Activated T-helper 2 cell treated with anti-CD3 and anti-CD28 coated beads, Interferon-gamma antibody, Interleukin-2, Interleukin-4, amounts not matched to agents 10 μg/mL and 5 μg/mL and 100 μg/mL, durations not matched to agents 14 hours and 24 hours and 36 hours (primary cell): ENCODE data around the gene BCL2L11. TPM values are rescaled to one million over a fixed set of nuclear protein-coding genes. Genes with fewer than 3 reads are reported as not detected.
"Not testable (repeated sequence)": the region's sequence is repeated elsewhere in the genome, so short reads cannot be mapped to it uniquely, and the experiment has no call there.

ENCODE experiments used
- DNase-seq: peaks from one replicate; pipeline ENCODE4 v3.0.0; 2021; ENCODE audit warnings: low spot score
- H3K27ac Mint-ChIP-seq: one replicate; pipeline ENCODE4 v1.8.0; 2021; ENCODE audit warnings: mixed read lengths
- H3K27me3 Mint-ChIP-seq: one replicate; pipeline ENCODE4 v1.8.0; 2021; ENCODE audit warnings: low read depth, mixed read lengths
- H3K36me3 Mint-ChIP-seq: one replicate; pipeline ENCODE4 v1.8.0; 2021; ENCODE audit warnings: low read depth, mixed read lengths
- H3K4me1 Mint-ChIP-seq: one replicate; pipeline ENCODE4 v1.8.0; 2021; ENCODE audit warnings: low read depth, mixed read lengths
- H3K4me3 Mint-ChIP-seq: one replicate; pipeline ENCODE4 v1.8.0; 2021; ENCODE audit warnings: low read depth, mild to moderate bottlenecking, moderate library complexity, mixed read lengths
- H3K9me3 Mint-ChIP-seq: one replicate; pipeline ENCODE4 v1.8.0; 2021; ENCODE audit warnings: mixed read lengths
- intact Hi-C: fragments of 100-400 bp; cut with micrococcal nuclease; formaldehyde crosslinking; loops from one replicate; pipeline ENCODE4 v1.15.1; 2023
- total RNA-seq: library from RNA; stranded (reverse); gene quantifications from 2 replicates; pipeline ENCODE4 v1.2.3, GENCODE V29; 2022

Gene BCL2L11
- 214 and 225 TPM in 2 replicates for total RNA-seq

GRCh38 chr2:111120253-111121027 lies at the start of gene BCL2L11:
TSS of gene BCL2L11 (plus strand) at chr2:111120914. CDS start at chr2:111123746, 2,832 bp downstream.
- Mint-ChIP-seq H3K4me1 (peaks cover 40% of the 10 kb centered on the region), H3K36me3 (peaks cover 51% of the 10 kb centered on the region), H3K4me3 (peak within 1 kb of the TSS; percentile 89), H3K27me3 (peaks cover 21% of the 10 kb centered on the region), H3K9me3 (no peaks in the 10 kb centered on the region), H3K27ac (peak within 1 kb of the TSS; percentile 91)
- DNase-seq, result peak; percentile 86
- intact Hi-C loops, result no loop called here

- H3K4me3 Mint-ChIP-seq, result no peak overlapping the region
- no peaks in the 10 kb centered on the region for H3K4me1 Mint-ChIP-seq
- peaks cover 40% of the 10 kb centered on the region for H3K27me3 Mint-ChIP-seq
- H3K27ac Mint-ChIP-seq, result no peak overlapping the region
- intact Hi-C loops, result no loop called here
- no peaks in the 10 kb centered on the region for H3K36me3 Mint-ChIP-seq
- peaks cover 24% of the 10 kb centered on the region for H3K9me3 Mint-ChIP-seq
- no peak for DNase-seq
Measured at GRCh38 chr2:111071600-111072171, 49.0 kb upstream of the BCL2L11 start.

- Mint-ChIP-seq H3K4me1 (peaks cover under 1% of the 10 kb centered on the region), H3K27me3 (peaks cover 44% of the 10 kb centered on the region), H3K36me3 (no peaks in the 10 kb centered on the region), H3K4me3 (no peak overlapping the region), H3K9me3 (peaks cover 27% of the 10 kb centered on the region), H3K27ac (no peak overlapping the region)
- DNase-seq, result no peak
- intact Hi-C loops, result no loop called here
Measured at GRCh38 chr2:111072220-111072871, 48.4 kb upstream of the BCL2L11 start.

GRCh38 chr2:111082659-111083058 lies 38.1 kb upstream of the BCL2L11 start:
- H3K4me1 Mint-ChIP-seq, intact Hi-C loops, H3K4me3 Mint-ChIP-seq, DNase-seq, H3K36me3 Mint-ChIP-seq, H3K27ac Mint-ChIP-seq: not testable (repeated sequence)
- peaks cover 76% of the 10 kb centered on the region for H3K27me3 Mint-ChIP-seq
- H3K9me3 Mint-ChIP-seq, result peaks cover 18% of the 10 kb centered on the region

GRCh38 chr2:111091811-111092211 lies 28.9 kb upstream of the BCL2L11 start:
- no peaks in the 10 kb centered on the region for H3K9me3 Mint-ChIP-seq
- no peaks in the 10 kb centered on the region for H3K36me3 Mint-ChIP-seq
- H3K27me3 Mint-ChIP-seq, result peaks cover 60% of the 10 kb centered on the region
- H3K4me1 Mint-ChIP-seq, result peaks cover 18% of the 10 kb centered on the region
- intact Hi-C loops, result loop anchor here (1.0 to 5.0 kb wide), 8 partner anchors 8 to 287 kb away; no protein-coding TSS in a partner anchor
- DNase-seq, result no peak
- H3K27ac Mint-ChIP-seq, result peak overlapping the region; percentile 19
- no peak overlapping the region for H3K4me3 Mint-ChIP-seq

- no peaks in the 10 kb centered on the region for H3K9me3 Mint-ChIP-seq
- H3K36me3 Mint-ChIP-seq, result no peaks in the 10 kb centered on the region
- no peak overlapping the region for H3K27ac Mint-ChIP-seq
- H3K4me3 Mint-ChIP-seq, result no peak overlapping the region
- intact Hi-C loops, result loop anchor here (5.0 kb wide), 1 partner anchor 212 kb away; no protein-coding TSS in a partner anchor
- H3K27me3 Mint-ChIP-seq, result peaks cover 61% of the 10 kb centered on the region
- no peak for DNase-seq
- peaks cover 18% of the 10 kb centered on the region for H3K4me1 Mint-ChIP-seq
Measured at GRCh38 chr2:111094691-111095090, 26.0 kb upstream of the BCL2L11 start.

- Mint-ChIP-seq H3K27ac (no peak overlapping the region), H3K4me3 (no peak overlapping the region), H3K27me3 (peaks cover 55% of the 10 kb centered on the region), H3K36me3 (peaks cover 1% of the 10 kb centered on the region), H3K9me3 (peaks cover under 1% of the 10 kb centered on the region), H3K4me1 (peaks cover 23% of the 10 kb centered on the region)
- DNase-seq, result no peak
- intact Hi-C loops, result no loop called here
Measured at GRCh38 chr2:111095434-111095833, 25.3 kb upstream of the BCL2L11 start.

- H3K27me3 Mint-ChIP-seq, result peaks cover 55% of the 10 kb centered on the region
- no peak overlapping the region for H3K27ac Mint-ChIP-seq
- peaks cover 4% of the 10 kb centered on the region for H3K36me3 Mint-ChIP-seq
- intact Hi-C loops, result no loop called here
- peaks cover 7% of the 10 kb centered on the region for H3K9me3 Mint-ChIP-seq
- peaks cover 16% of the 10 kb centered on the region for H3K4me1 Mint-ChIP-seq
- no peak overlapping the region for H3K4me3 Mint-ChIP-seq
- DNase-seq, result no peak
Measured at GRCh38 chr2:111099402-111099801, 21.3 kb upstream of the BCL2L11 start.

- H3K27ac Mint-ChIP-seq, result peak overlapping the region; percentile 74
- intact Hi-C loops, result loop anchor here (1.0 to 2.0 kb wide), 3 partner anchors 8 to 17 kb away; no protein-coding TSS in a partner anchor
- peaks cover 4% of the 10 kb centered on the region for H3K36me3 Mint-ChIP-seq
- peaks cover 55% of the 10 kb centered on the region for H3K27me3 Mint-ChIP-seq
- H3K9me3 Mint-ChIP-seq, result peaks cover 7% of the 10 kb centered on the region
- H3K4me1 Mint-ChIP-seq, result peaks cover 14% of the 10 kb centered on the region
- no peak overlapping the region for H3K4me3 Mint-ChIP-seq
- no peak for DNase-seq
Measured at GRCh38 chr2:111100087-111100764, 20.5 kb upstream of the BCL2L11 start.

GRCh38 chr2:111100765-111101162 lies 19.9 kb upstream of the BCL2L11 start:
- Mint-ChIP-seq H3K27ac (peak overlapping the region; percentile 74), H3K4me1 (peaks cover 14% of the 10 kb centered on the region), H3K27me3 (peaks cover 56% of the 10 kb centered on the region), H3K4me3 (no peak overlapping the region), H3K9me3 (peaks cover 7% of the 10 kb centered on the region), H3K36me3 (peaks cover 4% of the 10 kb centered on the region)
- DNase-seq, result no peak
- intact Hi-C loops, result loop anchor here (1.0 to 2.0 kb wide), 3 partner anchors 8 to 16 kb away; no protein-coding TSS in a partner anchor

- Mint-ChIP-seq H3K27me3 (peaks cover 62% of the 10 kb centered on the region), H3K9me3 (peaks cover 7% of the 10 kb centered on the region), H3K4me3 (no peak overlapping the region), H3K36me3 (peaks cover 4% of the 10 kb centered on the region), H3K4me1 (peaks cover 18% of the 10 kb centered on the region), H3K27ac (no peak overlapping the region)
- intact Hi-C loops, result loop anchor here (2.0 kb wide), 1 partner anchor 15 kb away; no protein-coding TSS in a partner anchor
- DNase-seq, result no peak
Measured at GRCh38 chr2:111101592-111101991, 19.1 kb upstream of the BCL2L11 start.

- intact Hi-C loops, result no loop called here
- no peak overlapping the region for H3K27ac Mint-ChIP-seq
- DNase-seq, result no peak
Measured at GRCh38 chr2:111102216-111102615, 18.5 kb upstream of the BCL2L11 start.

More at GRCh38 chr2:111102216-111102615, 18.5 kb upstream of the BCL2L11 start:
- Mint-ChIP-seq H3K4me3 (no peak overlapping the region), H3K4me1 (peaks cover 20% of the 10 kb centered on the region), H3K36me3 (peaks cover 4% of the 10 kb centered on the region), H3K27me3 (peaks cover 57% of the 10 kb centered on the region), H3K9me3 (peaks cover 7% of the 10 kb centered on the region)
